Islet precursor cell (in vitro differentiated cells): ENCODE measurements around the gene PTCH2.
"Not testable (repeated sequence)": the region's sequence is repeated elsewhere in the genome, so short reads cannot be mapped to it uniquely, and the experiment has no call there.

Source experiments
- DNase-seq: peaks from one replicate; pipeline ENCODE4 v3.0.0-alpha.2; 2018

Gene PTCH2

GRCh38 chr1:44801491-44802305 is 41.4 kb downstream of the PTCH2 start:
- DNase-seq: no peak

DNA sequence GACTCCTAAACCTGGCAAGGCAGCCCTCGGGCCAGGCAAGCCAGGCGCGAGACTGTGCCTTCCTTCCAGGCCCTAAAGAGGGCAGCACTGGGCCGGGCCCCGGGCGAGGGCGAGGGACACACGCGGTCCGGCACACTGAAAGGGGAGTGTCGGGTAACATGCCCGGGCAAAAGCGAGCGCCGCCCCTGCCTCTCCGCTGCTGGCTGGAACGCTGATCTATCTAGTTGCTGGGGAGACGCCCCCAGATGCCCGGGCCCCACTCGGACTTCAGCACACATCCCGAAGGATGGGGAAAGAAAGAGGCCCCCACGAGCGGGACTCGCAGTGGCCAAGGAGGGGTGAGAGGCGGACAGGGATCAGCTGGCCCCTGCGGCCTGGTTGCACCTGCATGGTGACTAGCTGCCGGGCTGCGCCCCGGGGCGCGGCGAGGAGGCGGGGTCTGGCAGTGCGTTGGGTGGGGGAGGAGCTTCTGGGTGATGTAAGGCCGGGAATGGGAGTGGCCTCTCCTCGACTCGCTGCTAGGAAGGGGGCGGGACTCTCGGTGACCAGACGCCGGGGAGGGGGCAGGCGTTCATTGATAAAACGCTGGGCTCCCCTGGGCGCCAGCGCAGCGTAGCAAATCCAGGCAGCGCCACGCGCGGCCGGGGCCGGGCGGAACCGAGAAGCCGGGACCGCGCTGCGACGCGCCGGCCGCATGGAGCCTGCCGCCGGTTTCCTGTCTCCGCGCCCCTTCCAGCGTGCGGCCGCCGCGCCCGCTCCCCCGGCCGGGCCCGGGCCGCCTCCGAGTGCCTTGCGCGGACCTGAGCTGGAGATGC is 43.1 kb downstream of the PTCH2 start, which contains the start of gene PLK3:
Gene PLK3, plus strand, starts transcription at position 608 of the 815 bp plus-strand sequence. Its CDS starts 87 bp downstream, at position 695.
- peak; percentile 99 for DNase-seq

DNA sequence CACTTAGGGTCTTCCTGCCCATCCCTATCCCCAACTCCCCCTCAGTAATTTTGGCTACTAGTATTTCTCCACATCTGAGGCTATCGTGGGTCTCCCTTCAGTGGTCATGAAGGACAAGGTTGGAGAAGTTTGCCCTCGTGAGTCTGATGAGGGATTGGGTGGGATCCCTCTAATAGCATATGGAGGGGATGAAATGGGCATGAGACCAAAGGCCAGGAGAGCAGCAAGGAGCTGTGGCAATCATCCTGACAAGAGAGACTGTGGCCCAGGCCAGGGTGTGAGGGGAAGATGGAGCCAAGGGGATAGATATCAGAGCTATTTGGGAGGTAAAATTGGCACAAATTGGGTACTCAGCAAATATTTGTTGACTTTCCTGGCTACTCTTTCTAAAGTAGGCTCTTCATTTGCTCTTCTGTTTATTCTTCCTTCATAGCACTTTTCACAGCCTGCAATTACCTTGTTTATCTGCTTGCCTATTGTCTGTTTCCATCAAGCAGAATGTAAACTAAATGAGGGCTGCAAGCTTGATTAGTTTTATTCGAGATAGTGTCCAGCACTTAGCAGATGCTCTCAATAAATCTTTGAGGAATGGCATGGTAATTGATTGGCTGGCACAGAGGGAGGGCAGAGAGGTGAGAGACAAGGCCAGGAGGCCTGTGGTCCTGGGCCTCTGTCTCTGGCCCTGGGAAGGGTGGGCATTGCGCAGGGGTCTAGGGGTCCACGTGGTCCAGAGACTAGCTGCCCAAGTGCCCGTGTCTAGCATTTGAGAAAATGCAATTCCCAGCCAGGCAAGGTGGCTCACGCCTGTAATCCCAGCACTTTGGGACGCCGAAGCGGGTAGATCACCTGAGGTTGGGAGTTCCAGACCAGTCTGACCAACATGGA is 44.3 kb downstream of the PTCH2 start:
- no peak for DNase-seq

DNA sequence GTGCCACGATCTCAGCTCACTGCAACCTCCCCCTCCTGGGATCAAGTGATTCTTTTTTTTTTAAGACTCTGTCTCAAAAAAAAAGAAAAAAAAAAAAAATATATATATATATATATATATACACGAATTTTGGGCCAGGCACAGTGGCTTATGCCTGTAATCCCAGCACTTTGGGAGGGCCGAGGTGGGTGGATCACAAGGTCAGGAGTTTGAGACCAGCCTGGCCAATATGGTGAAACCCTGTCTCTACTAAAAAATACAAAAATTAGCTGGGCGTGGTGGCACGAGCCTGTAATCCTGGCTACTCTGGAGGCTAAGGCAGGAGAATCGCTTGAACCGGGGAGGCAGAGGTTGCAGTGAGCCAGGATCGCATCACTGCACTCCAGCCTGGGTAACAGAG is 45.2 kb downstream of the PTCH2 start:
- DNase-seq: not testable (repeated sequence)

- DNase-seq: no peak
Observed at GRCh38 chr1:44792736-44793502, 50.1 kb downstream of the PTCH2 start.

- no peak for DNase-seq
Observed at GRCh38 chr1:44790968-44791801, 51.9 kb downstream of the PTCH2 start.

DNA sequence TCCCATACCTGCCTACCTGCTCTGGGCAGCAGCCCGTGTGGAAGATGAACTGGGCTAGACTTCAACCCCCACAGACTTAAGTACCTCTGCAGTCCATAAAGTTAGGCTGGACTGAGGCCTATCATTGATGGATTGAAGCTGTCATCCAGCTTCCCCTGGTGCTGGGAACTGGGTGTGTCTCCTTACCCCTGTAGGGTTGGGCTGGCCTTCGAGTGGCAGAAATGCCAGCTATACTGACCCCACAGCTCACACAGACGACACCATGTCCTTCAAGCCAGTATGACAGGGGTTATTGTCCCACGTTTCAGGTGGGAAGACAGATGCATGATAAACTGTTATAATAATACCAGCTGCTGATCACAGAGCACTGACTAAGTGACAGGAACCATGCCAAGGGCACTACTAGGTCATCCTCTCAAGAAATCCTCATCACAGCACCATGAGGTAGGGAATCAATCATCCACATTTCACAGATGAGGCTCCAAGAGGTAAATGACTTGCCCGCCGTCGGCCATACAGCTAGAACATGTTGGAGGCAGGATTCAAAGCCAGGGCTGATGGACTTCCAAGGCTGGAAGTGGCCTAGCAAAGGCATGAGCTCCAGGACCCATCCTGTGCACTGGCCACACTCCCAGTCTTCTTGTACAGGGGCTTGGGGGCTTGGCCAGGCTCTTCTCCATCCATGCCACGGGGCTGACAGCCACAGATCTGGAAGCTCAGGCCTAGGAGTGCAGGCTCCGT is 54.8 kb downstream of the PTCH2 start, which contains the start of gene BEST4:
Gene BEST4, minus strand, starts transcription at position 51 of the 741 bp plus-strand sequence. CDS start 465 bp downstream, outside the sequence.
- DNase-seq: no peak

GRCh38 chr1:44787506-44787905 is 55.5 kb downstream of the PTCH2 start:
- no peak for DNase-seq

GRCh38 chr1:44786841-44787426 is 56.1 kb downstream of the PTCH2 start:
- peak; percentile 46 for DNase-seq

DNA sequence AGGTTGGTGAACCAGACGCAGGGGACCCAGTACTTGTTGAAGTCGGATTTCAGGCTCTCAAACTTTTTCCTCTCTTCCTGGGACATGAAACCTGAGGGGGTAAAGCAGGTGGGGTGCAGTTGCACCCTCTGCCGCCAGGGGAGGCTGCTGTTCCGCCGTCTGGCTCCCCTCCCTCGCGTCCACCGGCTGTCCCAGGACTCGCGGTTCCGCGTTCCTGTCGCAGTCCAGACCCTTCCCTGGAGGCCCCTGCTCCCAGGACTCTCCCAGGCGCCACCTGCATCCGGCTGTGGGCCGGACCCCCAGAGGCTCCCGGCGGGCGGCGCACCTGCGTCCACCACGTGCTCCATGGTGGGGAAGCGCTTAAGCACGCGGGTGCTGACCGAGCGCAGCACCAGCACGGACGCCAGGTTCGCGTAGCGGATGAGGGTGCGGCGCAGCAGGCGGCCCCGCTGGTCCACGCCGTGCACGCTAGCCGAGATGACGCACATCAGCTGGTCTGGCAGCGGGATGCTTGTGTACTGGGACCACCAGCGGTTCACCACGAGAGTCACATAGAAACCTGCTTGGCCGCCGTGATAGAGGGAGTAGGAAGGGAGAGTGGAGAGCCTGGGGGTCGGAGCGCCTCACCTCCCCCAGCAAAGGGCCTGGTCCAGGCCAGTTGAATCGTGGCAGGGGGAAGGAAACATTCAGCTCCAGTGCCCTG is 56.8 kb downstream of the PTCH2 start:
- peak; percentile 95 for DNase-seq

DNA sequence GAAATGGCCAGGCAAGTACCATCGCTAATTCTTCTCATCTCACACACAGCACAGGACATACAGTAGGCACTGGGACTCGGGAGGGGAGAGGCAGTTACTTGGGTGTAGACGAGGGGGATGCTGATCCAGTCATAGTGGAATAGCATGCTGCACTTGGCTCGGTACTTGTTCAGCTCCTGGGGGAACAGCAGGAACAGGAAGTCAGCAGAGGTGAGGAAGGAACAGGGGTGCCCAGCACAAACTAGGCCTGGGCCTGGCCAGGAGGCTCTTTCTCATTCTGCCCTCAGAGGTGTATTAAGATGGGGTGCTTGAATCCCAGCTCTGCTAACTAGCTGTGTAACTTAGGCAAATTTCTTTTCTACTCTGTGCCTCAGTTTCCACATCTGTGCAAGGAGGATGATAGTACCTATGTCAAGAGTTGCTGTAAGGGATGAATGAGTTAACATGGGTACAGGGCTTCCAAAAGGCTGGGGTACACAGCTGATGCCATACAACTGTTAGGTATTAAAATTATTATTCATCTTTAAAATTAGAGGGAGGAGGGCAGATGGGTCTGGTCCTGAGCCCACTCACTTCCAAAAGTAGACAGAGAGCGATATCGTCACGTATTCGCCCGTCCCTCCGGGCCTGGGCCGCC is 57.4 kb downstream of the PTCH2 start:
- no peak for DNase-seq

GRCh38 chr1:44785029-44785380 is 58.0 kb downstream of the PTCH2 start:
- DNase-seq: no peak

GRCh38 chr1:44784094-44785028 is 58.7 kb downstream of the PTCH2 start:
- DNase-seq: peak; percentile 74

DNA sequence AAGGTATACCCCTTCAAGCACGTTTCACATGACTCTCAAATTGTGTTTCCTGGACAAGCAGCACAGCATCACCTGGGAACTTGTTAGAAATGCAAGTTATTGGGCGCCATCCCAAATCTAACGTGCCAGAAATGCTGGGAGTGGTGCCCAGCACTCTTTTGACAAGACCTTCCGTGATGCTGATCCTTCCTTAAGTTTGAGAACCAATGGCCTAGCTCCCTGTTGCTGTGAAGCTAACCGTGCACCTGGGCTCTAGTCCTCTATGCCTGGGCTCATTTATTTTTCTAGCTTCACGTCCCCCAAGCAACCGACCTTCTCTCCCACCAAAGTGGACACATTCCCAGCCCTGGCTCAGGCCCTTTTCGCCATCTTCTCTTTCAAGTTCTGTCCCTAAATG is 59.4 kb downstream of the PTCH2 start:
- DNase-seq: no peak

DNA sequence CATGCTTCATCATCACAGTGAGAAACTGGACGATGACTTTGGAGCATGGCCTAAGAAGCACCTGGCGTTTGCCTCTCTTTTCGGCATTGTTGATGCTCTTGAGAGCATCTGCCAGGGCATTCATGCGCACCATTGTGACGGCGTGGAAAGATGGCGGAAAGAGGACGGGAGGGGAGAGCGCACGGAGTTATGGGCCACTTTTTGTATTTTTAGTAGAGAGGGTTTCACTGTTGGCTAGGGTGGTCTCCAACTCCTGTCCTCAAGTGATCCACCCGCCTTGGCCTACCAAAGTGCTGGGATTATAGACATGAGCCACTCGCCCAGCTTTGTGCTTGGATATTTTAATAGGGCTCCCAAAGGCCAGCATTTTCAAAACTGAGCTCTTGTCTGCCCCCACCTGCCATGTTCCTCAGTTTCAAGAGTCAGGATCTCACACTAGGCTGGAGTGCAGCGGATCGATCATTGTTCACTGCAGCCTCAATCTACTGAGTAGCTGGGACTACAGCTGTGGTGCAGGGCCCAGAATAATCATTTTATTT is 62.4 kb downstream of the PTCH2 start:
- no peak for DNase-seq

DNA sequence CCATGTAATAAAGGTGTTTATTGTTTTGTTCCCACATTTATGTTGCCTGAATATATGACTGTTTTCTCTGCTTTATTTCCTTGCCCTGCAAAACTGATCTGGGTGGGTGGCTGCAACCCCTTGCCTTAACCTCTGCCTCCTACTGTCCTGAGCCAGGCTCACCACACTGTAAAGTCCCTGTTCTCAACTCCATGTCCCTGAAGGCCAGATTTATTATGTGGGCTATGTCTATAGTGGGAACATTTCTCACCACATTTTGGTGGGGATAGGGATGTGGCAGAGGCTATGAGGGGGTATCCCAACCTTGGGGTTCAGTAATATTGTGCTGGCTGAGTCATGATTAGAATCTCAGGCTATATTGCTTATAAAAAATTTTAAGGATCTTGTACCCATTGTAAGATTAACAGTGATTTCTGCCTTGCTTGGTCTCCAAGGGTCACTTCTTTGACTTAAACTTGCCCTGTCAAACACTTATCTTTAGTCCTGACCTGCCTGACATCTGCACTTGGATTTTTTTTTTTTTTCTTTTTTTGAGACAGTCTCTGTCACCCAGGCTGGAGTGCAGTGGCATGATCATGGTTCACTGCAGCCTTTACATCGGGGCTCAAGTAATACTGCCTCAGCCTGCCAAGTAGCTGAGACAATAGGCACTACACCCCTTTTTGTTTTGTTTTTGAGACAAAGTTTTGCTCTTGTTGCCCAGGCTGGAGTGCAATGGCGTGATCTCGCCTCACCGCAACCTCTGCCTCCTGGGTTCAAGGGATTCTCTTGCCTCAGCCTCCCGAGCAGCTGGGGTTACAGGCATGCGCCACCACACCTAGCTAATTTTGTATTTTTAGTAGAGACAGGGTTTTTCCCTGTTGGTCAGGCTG is 64.1 kb downstream of the PTCH2 start:
- no peak for DNase-seq
